GM12873 (cell line): ENCODE measurements around the gene STRAP.

Source experiments
- TF ChIP-seq, protein P1 (sequence below): IDR thresholded peaks from 2 replicates; pipeline ENCODE4 v1.5.1; 2012; ENCODE audit warnings: low read depth, mild to moderate bottlenecking, moderate library complexity, low read length, control low read depth; ENCODE audit not compliant: insufficient read depth; ENCODE audit errors: missing control alignments

STRAP gene, protein sequence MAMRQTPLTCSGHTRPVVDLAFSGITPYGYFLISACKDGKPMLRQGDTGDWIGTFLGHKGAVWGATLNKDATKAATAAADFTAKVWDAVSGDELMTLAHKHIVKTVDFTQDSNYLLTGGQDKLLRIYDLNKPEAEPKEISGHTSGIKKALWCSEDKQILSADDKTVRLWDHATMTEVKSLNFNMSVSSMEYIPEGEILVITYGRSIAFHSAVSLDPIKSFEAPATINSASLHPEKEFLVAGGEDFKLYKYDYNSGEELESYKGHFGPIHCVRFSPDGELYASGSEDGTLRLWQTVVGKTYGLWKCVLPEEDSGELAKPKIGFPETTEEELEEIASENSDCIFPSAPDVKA

DNA sequence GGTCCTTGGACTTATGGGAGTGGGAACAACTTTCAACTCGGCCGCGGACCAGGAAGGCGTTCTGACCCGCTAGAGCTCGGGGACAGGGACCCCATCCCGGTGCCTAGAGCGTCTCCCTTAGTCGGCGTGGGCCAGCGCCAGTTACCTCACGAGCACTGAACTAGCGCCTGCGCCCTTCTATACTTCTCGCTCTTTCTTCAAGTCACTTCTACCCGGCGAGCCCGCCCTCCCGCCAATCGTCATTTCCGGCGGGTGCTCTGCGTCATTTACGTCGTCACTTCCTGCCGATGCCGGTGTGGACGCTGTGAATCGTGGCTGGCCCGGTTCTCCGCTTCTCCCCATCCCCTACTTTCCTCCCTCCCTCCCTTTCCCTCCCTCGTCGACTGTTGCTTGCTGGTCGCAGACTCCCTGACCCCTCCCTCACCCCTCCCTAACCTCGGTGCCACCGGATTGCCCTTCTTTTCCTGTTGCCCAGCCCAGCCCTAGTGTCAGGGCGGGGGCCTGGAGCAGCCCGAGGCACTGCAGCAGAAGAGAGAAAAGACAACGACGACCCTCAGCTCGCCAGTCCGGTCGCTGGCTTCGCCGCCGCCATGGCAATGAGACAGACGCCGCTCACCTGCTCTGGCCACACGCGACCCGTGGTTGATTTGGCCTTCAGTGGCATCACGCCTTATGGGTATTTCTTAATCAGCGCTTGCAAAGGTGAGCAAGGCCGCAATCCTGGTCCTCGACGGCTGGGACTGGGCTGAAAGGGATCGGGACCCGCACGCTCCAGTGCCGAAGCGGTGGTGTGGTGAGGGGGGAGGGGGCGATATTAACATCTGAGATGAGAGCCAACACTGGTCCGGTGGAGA lies at the start of gene STRAP:
TSS of gene STRAP (plus strand) at position 270 of the 854 bp plus-strand sequence. CDS start at position 591, 321 bp downstream.
- TF ChIP-seq, protein P1, sequence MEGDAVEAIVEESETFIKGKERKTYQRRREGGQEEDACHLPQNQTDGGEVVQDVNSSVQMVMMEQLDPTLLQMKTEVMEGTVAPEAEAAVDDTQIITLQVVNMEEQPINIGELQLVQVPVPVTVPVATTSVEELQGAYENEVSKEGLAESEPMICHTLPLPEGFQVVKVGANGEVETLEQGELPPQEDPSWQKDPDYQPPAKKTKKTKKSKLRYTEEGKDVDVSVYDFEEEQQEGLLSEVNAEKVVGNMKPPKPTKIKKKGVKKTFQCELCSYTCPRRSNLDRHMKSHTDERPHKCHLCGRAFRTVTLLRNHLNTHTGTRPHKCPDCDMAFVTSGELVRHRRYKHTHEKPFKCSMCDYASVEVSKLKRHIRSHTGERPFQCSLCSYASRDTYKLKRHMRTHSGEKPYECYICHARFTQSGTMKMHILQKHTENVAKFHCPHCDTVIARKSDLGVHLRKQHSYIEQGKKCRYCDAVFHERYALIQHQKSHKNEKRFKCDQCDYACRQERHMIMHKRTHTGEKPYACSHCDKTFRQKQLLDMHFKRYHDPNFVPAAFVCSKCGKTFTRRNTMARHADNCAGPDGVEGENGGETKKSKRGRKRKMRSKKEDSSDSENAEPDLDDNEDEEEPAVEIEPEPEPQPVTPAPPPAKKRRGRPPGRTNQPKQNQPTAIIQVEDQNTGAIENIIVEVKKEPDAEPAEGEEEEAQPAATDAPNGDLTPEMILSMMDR = no peak

DNA sequence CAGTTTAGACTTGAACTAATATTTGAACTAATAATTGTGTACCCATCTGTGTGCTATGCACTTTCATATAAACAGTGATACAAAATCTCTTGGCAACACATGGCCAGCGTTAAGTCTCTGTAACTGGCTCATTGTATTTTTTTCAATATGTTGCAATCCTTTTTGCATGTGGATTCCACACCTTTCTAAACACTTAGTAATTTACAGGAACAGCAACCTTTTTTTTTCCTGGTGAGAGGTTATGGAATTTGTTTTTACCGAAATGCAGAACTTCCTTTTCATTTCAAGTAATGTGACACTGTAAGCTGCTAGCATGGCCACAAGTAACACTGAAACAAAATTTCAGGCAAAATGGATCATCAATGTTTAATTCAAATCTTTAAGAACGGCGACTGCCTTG lies 47.6 kb upstream of the STRAP start:
- TF ChIP-seq, protein P1 = no peak

DNA sequence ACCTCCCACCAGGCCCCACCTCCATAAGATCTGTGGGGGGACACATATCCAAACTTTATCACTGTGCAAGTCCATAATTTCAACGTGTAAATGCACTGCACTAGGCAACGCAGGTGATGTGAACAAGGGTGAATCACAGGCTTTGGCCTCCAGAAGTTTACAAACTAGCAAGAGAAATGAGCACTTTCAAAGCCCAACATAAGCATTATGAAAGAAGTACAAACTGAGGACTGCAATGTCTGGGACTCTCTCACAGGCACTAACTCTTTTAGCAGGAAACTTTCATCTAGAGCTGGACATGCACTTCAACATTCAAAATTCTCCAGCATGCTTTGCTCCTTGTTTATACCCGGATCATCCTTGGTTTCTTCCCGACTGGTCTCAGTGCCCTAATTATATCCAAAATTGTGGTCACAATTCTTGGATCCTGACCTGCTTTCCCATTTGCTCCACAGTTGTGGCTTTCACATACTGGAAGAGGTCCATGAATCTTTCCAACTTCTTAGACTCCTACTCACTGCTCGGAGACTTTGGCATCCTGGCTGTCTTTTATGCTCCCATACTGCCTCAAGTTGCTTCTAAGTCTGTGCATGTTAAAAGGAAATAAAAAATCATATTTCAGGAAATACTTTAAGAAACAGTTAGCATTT lies 44.9 kb upstream of the STRAP start:
- TF ChIP-seq, protein P1 = no peak

DNA sequence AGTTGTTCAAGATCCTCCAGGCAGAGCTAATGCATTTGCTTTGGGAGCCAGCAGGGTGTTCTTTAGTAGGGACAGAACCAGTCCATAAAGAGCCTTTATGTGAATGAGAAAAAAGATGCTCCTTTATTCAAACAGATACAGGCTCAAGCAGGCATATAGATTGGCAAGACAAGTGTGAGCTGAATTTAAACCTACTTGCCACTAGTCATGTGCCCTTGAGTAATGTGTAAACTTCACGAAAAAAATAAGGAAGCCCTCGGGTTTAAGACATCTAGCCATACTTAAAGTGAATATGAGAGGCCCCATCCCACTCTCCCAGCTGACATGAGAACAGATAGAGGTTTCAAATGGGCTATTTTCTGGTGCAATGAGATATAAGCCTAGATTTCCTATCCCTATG lies 43.1 kb upstream of the STRAP start:
- TF ChIP-seq, protein P1 = no peak

DNA sequence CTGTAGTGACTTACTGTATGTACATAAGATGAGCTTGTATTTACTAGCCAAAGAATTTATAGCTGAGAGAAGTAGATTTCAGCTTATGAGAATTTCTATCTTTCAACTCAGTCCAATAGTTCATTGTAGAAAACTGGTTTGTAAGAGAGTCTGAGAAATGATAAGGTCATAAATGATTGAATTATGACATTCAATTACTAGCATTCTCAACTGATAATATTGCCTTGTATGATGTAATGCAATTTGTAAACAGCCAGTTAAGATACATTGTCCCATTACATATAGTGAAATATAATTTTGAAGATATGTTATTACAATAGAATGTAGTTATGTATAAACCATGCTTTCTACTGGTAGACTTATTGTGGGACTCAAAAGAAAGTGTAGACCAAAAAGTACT lies 42.5 kb upstream of the STRAP start:
- TF ChIP-seq, protein P1 = no peak

DNA sequence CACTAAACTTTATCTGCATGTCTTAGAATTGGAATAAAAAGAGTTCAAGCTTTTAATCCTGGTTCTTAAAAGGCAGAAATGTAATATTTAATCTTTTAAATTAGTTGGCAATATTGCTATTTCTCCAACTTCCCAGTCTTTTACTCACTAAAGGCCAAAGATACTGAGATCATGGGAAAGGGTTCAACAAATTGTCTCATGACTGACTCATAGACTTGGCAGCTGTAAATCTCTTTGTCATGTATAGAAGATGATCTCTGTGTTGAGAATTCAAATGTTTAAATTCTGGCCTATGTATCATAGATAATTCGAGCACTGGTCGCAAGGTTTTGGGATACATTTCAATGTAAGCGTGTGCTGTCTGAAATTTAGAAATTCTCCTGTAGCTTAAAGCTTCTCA lies 40.1 kb upstream of the STRAP start:
- TF ChIP-seq, protein P1 = no peak

DNA sequence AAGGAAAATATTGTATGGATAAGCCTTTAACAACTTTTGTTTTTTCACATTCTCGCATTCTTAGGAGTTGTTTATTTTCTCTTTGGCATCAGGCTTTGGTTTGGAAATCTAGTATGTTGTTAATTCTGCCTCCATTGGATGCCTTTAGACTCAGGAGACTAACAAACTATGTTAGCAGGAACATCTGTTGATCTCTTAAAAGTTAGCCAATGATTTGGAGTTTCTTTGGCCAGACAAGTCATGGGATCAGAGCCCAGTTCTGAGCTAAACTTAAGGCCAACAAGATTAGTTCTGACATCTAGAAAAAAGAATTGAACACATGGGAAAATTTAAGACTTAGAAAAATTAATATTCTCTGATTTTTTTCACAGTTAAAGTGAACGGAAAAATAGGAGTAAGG lies 35.3 kb upstream of the STRAP start:
- TF ChIP-seq, protein P1 = no peak
